ENCODE data around the gene UACA.
"Not testable (repeated sequence)": the region's sequence is repeated elsewhere in the genome, so short reads cannot be mapped to it uniquely, and the experiment has no call there.

The UACA gene, protein sequence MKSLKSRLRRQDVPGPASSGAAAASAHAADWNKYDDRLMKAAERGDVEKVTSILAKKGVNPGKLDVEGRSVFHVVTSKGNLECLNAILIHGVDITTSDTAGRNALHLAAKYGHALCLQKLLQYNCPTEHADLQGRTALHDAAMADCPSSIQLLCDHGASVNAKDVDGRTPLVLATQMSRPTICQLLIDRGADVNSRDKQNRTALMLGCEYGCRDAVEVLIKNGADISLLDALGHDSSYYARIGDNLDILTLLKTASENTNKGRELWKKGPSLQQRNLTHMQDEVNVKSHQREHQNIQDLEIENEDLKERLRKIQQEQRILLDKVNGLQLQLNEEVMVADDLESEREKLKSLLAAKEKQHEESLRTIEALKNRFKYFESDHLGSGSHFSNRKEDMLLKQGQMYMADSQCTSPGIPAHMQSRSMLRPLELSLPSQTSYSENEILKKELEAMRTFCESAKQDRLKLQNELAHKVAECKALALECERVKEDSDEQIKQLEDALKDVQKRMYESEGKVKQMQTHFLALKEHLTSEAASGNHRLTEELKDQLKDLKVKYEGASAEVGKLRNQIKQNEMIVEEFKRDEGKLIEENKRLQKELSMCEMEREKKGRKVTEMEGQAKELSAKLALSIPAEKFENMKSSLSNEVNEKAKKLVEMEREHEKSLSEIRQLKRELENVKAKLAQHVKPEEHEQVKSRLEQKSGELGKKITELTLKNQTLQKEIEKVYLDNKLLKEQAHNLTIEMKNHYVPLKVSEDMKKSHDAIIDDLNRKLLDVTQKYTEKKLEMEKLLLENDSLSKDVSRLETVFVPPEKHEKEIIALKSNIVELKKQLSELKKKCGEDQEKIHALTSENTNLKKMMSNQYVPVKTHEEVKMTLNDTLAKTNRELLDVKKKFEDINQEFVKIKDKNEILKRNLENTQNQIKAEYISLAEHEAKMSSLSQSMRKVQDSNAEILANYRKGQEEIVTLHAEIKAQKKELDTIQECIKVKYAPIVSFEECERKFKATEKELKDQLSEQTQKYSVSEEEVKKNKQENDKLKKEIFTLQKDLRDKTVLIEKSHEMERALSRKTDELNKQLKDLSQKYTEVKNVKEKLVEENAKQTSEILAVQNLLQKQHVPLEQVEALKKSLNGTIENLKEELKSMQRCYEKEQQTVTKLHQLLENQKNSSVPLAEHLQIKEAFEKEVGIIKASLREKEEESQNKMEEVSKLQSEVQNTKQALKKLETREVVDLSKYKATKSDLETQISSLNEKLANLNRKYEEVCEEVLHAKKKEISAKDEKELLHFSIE (N-terminal part only)

GRCh38 chr15:70763120-70763949 lies at the start of gene UACA:
TSS of gene UACA (minus strand) at chr15:70763558. CDS start at chr15:70763407, 151 bp downstream.
- peak; percentile 79 for DNase-seq

GRCh38 chr15:70812827-70813364 lies 49.5 kb upstream of the UACA start:
- no peak for DNase-seq

- no peak for DNase-seq
Measured at GRCh38 chr15:70810916-70811578, 47.7 kb upstream of the UACA start.

- no peak for DNase-seq
Measured at GRCh38 chr15:70806992-70807712, 43.8 kb upstream of the UACA start.

- DNase-seq: not testable (repeated sequence)
Measured at GRCh38 chr15:70804388-70804787, 41.0 kb upstream of the UACA start.

DNA sequence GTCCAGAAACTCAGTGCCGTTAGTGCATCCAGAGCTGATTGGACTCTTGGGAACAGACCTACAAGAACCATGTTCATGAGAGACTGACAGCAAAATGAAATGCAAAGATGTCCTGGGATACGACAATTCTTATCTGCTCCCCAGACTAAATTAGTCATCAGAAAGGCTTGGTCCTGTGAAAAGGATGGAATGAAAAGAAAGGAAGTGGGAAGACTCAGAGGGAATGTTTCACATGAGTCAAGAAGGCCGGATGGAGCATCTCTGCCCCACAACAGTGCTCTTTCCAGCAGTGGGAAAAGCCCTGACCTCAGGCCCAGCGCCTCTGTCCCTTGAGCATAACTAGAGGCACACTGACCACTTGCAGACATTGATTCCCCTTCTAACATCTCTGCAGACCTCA lies 39.3 kb upstream of the UACA start:
- DNase-seq: no peak

GRCh38 chr15:70801109-70801508 lies 37.8 kb upstream of the UACA start:
- no peak for DNase-seq

DNA sequence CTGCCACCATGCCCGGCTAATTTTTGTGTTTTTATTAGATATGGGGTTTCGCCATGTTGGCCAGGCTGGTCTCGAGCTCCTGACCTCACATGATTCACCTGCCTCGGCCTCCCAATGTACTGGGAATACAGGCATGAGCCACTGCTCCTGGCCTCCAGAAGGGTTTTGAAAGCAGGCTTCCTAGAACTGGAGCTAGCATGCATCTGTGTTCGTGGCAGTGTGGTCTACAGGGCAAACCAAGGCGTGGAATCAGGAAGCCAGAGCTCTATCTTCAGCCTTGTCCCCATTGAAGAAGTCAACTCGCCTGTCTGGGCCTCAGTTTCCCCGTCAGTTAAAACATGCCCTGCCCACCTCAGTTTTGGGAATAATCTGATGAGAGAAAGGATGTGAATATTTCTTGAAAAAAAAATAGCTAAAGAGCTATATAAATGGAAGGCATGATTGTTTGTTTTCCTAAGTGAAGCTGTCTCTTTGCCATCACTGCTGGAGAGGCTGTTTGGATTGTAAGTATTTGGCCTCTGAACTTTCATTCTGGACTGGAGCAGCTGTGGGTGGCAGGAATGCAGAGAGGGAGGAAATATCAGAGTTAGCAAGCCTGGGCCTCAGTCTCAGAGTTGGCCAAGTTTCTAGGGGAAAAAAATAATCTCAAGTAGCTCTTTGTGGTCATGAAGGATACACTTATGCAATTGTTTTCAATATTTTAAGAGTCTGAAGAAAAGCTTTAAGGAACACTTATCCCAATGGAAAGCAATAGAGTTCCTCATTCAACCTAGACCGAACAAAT lies 36.5 kb upstream of the UACA start:
- DNase-seq: no peak

DNA sequence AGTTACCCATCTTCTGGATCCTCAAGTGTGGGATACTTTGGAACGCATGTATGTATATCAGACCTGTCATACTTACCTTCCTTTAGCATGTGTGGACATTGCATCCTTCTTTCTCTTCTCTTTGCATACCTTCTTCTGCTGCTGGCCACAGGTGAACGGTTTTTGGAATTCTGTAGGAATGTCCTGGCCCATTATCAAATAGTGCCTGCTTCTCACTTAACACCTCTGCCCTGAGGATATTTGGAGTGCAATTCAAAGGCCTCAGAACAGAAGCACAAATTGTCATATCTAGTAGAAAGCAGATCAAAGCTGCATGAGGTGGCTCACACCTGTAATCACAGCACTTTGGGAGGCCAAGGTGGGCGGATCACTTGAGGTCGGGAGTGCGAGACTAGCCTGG lies 34.1 kb upstream of the UACA start:
- no peak for DNase-seq

DNA sequence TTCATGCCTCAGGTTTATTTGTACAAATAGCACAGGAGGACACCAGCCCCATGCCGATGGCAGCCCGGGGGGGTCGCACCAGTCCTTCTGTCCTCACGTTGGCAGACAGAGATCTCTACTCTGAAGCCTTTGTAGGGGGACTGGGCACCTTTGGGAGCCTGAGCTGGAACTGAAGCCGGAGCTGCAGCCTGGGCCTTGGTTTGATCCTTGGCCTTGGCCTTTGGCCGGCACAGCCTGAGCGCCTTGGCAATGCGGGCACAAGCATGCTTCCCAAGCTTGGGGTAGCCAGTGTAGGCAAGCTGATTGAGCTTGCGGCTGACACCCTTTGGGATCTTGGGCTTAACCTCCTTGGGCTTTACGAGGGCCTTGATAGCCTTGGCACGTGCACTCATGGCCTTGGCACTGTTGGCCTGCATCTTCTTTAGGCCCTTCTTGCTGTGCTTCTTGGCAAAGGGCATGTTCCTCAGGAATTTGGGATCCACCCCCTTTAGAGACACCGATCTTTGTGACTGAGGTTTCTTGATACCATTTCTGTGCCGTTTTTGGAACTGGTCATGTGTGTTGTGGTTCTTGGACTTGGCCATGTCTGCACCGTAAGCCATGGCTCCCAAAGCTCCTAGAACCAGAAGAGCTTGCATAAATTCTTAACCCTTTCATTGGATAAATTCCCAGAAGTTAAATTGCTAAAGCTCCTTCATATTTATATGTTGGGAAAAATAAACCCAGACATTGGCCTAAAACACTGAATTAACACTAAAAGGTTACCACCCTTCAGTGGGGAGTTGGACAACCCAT lies 33.4 kb upstream of the UACA start:
- no peak for DNase-seq

GRCh38 chr15:70795311-70795665 lies 31.9 kb upstream of the UACA start:
- no peak for DNase-seq

DNA sequence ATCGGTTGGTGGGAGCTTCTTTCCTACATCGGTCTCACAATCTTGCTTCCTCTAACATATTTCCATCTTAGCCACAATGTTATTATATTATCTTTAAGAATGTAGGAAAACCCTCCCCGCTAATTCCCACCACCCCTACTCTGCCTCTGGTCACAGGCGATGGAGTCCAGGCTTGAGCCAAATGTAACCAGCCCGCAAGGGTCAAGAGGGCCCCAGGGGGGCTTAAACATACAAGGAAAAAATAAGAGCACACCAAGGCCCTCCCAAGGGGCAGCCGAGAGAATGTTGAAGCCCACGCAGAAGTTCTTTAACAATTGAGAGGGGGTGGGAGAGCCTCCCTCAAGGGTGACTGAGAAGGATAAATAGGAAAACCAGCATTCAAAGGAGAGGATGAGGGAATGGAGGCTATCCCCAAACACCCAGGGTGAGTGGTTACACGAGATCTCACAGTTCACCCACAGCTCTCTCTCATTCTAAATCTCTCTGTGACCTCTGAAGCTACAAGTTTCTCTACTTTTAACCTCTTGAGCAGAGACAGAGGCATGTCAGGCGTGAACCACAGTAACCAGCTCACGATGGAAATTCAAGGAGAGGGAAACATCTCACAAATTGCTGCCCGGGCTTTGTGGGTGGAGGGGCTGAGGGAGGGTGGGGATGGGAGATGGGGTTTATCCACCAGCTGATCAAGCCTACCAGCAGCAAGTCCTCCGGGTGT lies 31.4 kb upstream of the UACA start:
- no peak for DNase-seq

- DNase-seq: no peak
Measured at GRCh38 chr15:70793694-70794093, 30.3 kb upstream of the UACA start.

DNA sequence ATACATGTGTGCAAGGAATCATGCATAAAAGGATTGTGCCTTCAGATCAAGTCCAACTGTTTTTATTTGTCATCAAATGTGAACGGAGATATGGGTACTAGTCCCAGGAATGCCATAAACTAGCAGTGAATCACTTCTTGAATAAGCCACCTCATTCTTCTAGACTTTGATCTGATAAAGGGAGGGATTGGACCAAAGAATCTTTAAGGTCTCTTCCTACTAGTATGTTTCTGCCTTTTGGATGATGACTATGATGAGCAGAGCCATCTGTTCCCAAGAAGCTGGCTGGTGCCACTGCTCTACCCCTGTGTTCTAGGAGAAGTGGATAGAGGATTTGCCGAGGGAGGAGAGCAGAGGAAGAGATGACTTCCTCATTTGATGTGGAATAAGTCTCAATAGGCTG lies 28.8 kb upstream of the UACA start:
- DNase-seq: no peak

- DNase-seq: no peak
Measured at GRCh38 chr15:70791259-70791658, 27.9 kb upstream of the UACA start.

GRCh38 chr15:70789213-70789612 lies 25.9 kb upstream of the UACA start:
- DNase-seq: no peak

DNA sequence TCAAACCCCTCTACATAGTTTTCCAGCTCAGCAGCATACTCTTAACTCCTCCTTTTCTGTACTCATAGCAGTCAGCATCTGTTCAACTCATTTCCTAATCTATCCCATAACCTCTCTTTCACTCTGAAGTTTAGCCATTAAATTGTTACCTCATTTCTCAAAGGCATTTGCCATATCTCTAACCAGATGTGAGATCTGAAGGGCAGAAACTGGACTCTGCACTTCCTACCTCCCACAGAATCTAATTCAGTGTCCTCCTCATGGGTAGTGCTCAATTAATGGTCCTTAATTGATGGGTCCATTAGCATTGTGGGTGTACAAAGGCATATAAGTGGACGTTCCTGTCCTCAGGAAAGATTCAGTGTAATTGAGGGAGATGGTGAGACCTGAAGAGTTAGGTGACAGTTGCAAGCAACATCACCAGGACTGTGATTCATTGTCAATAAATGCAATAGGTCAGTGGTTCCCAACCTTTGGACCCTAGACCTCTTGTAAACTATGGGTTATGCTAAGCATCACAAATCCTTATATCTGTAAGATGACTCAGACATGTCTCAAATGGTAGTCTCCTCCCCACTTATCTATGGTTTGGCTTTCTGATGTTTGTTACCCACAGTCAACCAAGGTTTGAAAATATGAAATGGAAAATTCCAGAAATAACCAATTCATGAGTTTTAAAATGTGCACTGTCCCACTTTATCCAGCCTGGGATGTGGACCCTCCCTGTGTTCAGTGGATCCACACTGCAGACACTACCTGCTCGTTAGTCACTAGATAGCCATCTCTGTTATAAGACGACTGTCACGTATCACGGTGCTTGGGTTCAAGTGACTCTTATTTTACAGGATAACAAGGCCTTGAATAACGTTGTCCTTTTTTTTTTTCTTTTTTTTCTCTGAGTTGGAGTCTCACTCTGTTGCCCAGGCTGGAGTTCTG lies 25.0 kb upstream of the UACA start:
- DNase-seq: no peak

Measured in NCI-H748 treated with DMSO at 0.1 percent for 48 hours (cell line).